ENCODE data around the gene ARL8B. TPM values are rescaled to one million over a fixed set of nuclear protein-coding genes. Genes with fewer than 3 reads are reported as not detected.
A peak's percentile ranks its signal among the peaks of the same experiment; 100 is the strongest.
"Not testable (repeated sequence)": the region's sequence is repeated elsewhere in the genome, so short reads cannot be mapped to it uniquely, and the experiment has no call there.

ARL8B gene
- total RNA-seq, 1 donor from 2014 or later = 43.5 TPM

DNA sequence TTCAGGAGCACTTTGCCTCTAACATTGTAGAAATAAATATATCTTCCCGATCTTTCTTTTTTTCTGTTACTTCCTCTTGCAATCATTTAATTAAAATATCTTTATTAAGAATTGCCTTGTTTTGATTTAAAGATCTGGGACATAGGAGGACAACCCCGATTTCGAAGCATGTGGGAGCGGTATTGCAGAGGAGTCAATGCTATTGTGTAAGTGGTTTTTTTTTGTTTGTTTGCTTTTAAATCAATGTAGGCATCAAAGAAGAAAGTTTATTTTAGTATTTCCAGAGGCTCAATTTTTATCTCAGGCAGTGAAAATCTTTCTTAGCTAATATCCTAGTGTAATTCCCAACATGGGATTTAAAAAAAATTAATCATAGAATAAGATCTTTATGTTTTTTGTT, 49.9 kb downstream of the ARL8B start:
- H3K27me3 Mint-ChIP-seq = no peaks in the 10 kb centered on the region
- no peak for TF ChIP-seq CTCF (conservative IDR thresholded peaks at IDR 0.05)
- peaks cover 15% of the 10 kb centered on the region for H3K36me3 Mint-ChIP-seq
- no peak overlapping the region for H3K4me3 Mint-ChIP-seq
- no peaks in the 10 kb centered on the region for H3K4me1 Mint-ChIP-seq (ENCODE audit: unreplicated experiment)
- no peak for DNase-seq (ENCODE audit: extremely low spot score, unreplicated experiment)
- H3K9me3 Mint-ChIP-seq = no peaks in the 10 kb centered on the region
- no peak overlapping the region for H3K27ac Mint-ChIP-seq

GRCh38 chr3:5179036-5179435, 56.9 kb downstream of the ARL8B start:
- peaks cover 23% of the 10 kb centered on the region for H3K36me3 Mint-ChIP-seq

DNA sequence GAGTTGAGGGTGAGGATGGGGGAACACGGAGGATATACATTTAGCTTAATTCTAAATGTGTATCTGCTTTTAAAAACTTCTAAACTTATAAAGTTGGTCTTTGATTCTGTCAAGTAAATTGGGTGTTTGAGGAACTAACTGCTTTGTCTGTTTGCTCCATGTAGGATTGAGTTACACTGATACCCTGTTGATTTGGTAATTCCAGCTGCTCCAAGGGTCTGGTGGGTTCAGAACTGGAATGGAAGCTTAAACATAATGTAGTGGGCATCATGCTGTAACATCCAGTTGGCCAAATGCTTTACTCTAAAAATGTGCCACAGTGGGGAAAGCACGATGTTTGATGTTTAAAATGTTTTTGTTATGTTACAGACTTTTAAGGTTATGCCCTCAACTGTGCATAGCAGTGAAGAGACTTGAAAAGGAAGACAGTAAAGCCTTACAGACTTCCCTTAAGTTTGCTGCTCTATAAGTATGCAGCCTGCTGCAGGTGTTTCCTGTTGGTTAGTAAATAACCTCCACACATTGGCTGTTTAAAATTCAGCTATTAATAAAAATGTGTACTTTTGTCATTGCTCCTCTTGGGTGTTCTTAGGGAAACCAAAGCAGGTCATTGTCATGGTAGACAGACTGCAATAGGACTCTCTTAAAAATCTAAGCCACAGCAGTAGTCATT, 59.5 kb downstream of the ARL8B start:
- Mint-ChIP-seq H3K4me1 (ENCODE audit: unreplicated experiment) (peaks cover 8% of the 10 kb centered on the region), H3K27me3 (no peaks in the 10 kb centered on the region), H3K36me3 (peaks cover 16% of the 10 kb centered on the region), H3K4me3 (no peak overlapping the region), H3K27ac (no peak overlapping the region), H3K9me3 (no peaks in the 10 kb centered on the region)
- DNase-seq (ENCODE audit: extremely low spot score, unreplicated experiment) = no peak
- TF ChIP-seq CTCF (conservative IDR thresholded peaks at IDR 0.05) = no peak

More at GRCh38 chr3:5179036-5179435, 56.9 kb downstream of the ARL8B start:
- DNase-seq (ENCODE audit: extremely low spot score, unreplicated experiment); H3K4me3 Mint-ChIP-seq; H3K27ac Mint-ChIP-seq; H3K27me3 Mint-ChIP-seq; H3K4me1 Mint-ChIP-seq (ENCODE audit: unreplicated experiment); H3K9me3 Mint-ChIP-seq: not testable (repeated sequence)

DNA sequence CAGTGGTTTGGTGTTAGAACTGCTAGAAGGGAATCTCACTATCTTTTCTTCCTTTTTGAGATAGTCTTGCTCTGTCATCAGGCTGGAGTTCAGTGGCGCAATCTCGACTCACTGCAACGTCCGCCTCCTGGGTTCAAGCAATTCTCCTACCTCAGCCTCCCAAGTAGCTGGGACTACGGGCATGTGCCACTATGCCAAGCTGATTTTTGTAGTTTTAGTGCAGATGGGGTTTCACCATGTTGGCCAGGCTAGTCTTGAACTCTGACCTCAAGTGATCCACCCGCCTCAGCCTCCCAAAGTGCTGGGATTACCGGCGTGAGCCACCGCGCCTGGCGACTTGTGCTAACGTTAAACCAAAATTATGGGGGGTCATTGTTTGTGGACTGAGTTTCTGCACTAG, 61.6 kb downstream of the ARL8B start:
- H3K4me1 Mint-ChIP-seq (ENCODE audit: unreplicated experiment) = peaks cover 16% of the 10 kb centered on the region
- H3K27ac Mint-ChIP-seq; H3K27me3 Mint-ChIP-seq; H3K9me3 Mint-ChIP-seq; DNase-seq (ENCODE audit: extremely low spot score, unreplicated experiment); H3K4me3 Mint-ChIP-seq: not testable (repeated sequence)
- H3K36me3 Mint-ChIP-seq = peaks cover 13% of the 10 kb centered on the region

DNA sequence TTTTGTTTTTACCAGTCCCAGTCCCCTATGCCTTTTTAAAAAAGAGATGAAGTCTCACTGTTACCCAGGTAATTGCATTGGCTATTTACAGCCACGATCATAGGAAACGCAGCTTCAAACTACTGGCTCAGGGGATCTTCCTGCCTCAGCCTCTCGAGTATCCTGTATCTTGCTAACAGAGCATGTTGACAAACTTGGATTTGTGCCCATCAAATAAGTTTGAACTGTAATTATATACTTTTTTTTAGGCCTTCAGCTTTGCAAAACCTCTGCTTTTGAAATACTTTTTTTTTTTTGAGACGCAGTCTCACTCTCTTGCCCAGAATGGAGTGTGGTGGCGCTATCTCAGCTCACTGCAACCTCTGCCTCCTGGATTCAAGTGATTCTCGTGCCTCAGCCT, 62.4 kb downstream of the ARL8B start:
- Mint-ChIP-seq H3K4me3 (no peak overlapping the region), H3K27ac (peak overlapping the region; percentile 62), H3K36me3 (peaks cover 12% of the 10 kb centered on the region), H3K9me3 (peaks cover 4% of the 10 kb centered on the region), H3K27me3 (no peaks in the 10 kb centered on the region), H3K4me1 (ENCODE audit: unreplicated experiment) (peaks cover 21% of the 10 kb centered on the region)
- DNase-seq (ENCODE audit: extremely low spot score, unreplicated experiment) = no peak
- TF ChIP-seq CTCF (conservative IDR thresholded peaks at IDR 0.05) = no peak

DNA sequence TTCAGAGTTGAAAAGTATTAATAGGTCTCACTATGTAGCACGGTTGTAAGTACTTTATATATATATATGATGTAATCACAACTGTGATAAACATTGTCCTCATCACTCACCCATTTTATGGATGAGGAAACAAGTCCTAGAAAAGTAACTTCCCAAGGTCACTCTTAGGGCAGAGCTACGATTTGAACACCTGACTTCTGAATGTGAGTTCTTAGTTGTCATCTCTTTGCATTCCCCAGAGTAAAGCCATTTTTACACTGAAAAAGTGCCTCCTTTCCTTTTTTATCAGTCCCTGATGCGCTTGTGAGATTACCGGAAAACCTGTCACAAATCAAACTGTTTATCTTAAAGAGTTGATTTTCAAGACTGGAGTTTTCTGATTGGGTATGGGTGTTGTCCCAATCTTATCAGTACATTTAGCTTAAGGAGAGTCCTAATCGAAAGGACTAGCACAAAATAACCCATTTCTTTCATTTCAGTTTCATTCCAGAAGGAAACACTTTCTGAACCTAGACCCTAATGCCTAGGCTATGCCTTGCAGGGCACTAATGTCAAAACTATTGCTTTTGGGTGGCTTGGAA, 63.1 kb downstream of the ARL8B start:
- Mint-ChIP-seq H3K9me3 (peaks cover 4% of the 10 kb centered on the region), H3K36me3 (peaks cover 14% of the 10 kb centered on the region), H3K27ac (no peak overlapping the region), H3K27me3 (no peaks in the 10 kb centered on the region), H3K4me3 (no peak overlapping the region), H3K4me1 (ENCODE audit: unreplicated experiment) (peaks cover 27% of the 10 kb centered on the region)
- no peak for TF ChIP-seq CTCF (conservative IDR thresholded peaks at IDR 0.05)
- no peak for DNase-seq (ENCODE audit: extremely low spot score, unreplicated experiment)

Measured in type B pancreatic cell (in vitro differentiated cells).